ENCODE results near the gene COG4.
A peak's percentile ranks its signal among the peaks of the same experiment; 100 is the strongest.

Gene COG4

DNA sequence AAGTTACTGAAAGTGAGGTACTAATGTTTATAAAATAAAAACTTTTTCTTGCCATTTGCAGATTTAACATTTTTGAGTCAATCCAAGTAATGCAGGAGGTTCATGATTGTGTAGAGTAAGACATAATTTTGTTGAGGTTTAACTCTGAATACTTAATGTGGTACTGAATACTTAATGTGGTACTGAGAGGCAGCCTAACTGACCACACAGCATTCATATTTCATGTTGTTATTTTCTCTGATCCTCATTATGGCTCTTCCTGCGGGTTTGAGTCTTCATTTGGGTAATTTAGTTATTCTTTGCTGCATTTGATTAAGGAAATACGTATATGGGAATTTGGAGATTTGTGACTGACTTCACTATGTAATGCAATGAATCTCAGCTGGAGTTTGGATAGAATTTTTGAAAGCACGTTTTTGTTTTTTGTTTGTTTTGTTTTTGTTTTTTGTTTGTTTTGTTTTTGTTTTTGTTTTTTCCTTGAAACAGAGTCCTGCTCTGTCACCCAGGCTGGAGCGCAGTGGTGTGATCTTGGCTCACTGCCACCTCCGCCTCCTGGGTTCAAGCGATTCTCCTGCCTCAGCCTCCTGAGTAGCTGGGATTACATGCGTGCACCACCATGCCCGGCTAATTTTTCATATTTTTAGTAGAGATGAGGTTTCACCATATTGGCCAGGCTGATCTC is 4.1 kb upstream of the COG4 start:
- TF ChIP-seq, protein P1, sequence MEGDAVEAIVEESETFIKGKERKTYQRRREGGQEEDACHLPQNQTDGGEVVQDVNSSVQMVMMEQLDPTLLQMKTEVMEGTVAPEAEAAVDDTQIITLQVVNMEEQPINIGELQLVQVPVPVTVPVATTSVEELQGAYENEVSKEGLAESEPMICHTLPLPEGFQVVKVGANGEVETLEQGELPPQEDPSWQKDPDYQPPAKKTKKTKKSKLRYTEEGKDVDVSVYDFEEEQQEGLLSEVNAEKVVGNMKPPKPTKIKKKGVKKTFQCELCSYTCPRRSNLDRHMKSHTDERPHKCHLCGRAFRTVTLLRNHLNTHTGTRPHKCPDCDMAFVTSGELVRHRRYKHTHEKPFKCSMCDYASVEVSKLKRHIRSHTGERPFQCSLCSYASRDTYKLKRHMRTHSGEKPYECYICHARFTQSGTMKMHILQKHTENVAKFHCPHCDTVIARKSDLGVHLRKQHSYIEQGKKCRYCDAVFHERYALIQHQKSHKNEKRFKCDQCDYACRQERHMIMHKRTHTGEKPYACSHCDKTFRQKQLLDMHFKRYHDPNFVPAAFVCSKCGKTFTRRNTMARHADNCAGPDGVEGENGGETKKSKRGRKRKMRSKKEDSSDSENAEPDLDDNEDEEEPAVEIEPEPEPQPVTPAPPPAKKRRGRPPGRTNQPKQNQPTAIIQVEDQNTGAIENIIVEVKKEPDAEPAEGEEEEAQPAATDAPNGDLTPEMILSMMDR (conservative IDR thresholded peaks at IDR 0.05): no peak
- TF ChIP-seq ZFX (IDR thresholded peaks at IDR 0.05): no peak
- no peak overlapping the region for H3K27ac ChIP-seq

DNA sequence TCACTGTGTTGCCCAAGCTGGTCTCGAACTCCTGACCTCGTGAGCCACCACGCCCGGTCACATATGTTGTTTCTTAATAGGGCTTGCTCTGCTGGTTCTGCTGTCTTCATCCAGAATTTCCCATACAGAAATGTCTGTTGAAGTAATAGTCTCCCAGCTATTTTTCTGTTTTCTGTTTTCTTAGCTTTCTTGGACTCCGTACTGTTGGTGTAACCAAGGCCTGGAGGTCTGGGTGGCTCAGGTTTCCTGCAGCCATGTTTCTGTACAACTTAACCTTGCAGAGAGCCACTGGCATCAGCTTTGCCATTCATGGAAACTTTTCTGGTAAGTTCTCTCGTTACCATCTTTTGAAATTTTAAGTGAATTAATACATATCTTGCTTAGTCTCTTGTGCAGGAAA is 3.0 kb upstream of the COG4 start:
- TF ChIP-seq, protein P1 (conservative IDR thresholded peaks at IDR 0.05): no peak
- no peak for TF ChIP-seq ZFX (IDR thresholded peaks at IDR 0.05)
- H3K27ac ChIP-seq: no peak overlapping the region

DNA sequence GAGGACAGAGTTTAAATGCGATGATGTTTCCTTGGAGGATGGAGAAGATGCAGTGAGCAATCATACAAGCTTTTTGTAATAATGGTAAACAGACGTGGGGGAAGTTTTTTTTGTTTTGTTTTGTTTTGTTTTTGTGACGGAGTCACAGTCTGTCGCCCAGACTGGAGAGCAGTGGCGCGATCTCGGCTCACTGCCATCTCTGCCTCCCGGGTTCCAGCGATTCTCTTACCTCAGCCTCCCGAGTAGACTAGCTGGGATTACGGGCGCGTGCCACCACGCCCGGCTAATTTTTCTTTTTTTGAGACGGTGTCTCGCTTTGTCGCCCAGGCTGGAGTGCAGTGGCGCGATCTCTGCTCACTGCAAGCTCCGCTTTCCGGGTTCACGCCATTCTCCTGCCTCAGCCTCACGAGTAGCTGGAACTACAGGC is 1.1 kb upstream of the COG4 start:
- H3K27ac ChIP-seq: peak overlapping the region; percentile 93

DNA sequence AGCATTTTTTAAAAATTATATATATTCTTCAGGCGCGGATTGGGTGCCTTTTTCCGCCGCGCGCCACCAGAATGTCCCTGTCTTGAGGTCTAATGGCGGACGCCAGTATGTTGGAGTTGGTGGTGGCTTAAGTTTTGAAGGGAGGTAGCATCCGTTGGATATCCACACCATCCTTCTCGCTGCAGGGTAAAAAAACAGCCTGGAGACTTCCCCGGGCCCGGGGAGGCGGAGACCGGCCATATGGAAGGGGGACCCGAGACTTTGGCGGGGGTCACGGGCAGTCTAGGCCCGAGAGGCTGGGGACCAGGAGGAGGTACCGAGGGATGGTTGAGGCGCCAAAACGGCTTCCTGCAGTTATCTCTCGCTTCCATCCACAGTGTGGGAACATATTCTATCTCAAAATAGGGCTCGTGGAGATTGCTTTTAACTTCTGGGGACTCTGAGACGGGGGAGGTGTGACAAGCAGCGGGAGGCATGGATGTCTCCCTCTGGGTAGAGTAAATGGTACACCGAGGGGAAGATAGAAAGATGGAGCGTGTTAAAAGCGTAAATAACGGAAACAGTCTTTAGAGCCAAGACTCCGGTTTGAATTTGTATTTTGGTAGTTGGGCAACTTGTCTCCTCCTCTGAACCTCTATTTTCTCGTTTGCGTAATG is 517 bp upstream of the COG4 start, which contains the start of gene SF3B3:
Gene SF3B3, plus strand, starts transcription at position 74 of the 656 bp plus-strand sequence. CDS start 2,841 bp downstream, outside the sequence.
- TF ChIP-seq, protein P1 (conservative IDR thresholded peaks at IDR 0.05): no peak
- TF ChIP-seq ZFX (IDR thresholded peaks at IDR 0.05): peak; percentile 94
- peak within 1 kb of the TSS; percentile 93 for H3K27ac ChIP-seq

DNA sequence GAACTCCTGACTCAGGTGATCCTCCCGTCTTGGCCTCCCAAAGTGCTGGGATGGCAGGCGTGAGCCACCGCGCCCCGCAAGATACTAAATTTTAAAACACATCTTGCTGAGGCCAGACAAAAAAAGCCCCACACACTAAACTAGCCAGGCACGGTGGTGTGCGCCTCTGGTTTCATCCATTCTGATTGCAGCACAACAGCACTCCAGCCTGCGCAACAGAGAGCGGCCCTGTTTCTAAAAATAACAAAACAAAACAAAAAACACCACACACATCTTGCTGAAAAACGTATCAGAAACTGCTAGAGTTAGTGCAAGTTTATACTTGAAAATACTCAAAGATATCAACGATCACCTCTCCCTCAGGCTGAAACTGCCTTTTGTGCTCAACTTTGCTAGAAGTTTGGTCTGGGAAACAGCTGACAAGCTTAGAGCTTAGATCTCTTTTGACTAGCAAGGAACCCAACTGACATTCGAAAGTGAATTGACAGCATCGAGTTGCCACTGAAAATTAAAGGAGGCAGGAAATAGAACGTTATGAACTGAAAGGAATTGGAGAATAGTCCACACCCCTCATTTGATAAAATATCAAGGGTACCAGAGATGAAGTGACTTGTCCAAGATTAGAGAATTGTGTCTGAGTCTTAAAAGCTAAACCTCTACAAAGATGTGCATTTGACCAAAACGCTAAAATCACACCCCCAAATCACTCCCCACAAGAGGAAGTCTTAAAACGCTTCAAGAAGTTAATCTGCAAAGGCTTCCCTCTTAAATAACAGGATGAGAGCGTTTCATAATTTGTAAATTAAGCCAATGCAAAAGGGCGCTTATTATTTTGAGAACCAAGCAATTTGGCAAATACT is 908 bp downstream of the COG4 start:
- TF ChIP-seq ZFX (IDR thresholded peaks at IDR 0.05): no peak
- TF ChIP-seq, protein P1 (conservative IDR thresholded peaks at IDR 0.05): no peak
- H3K27ac ChIP-seq: peak overlapping the region; percentile 93

DNA sequence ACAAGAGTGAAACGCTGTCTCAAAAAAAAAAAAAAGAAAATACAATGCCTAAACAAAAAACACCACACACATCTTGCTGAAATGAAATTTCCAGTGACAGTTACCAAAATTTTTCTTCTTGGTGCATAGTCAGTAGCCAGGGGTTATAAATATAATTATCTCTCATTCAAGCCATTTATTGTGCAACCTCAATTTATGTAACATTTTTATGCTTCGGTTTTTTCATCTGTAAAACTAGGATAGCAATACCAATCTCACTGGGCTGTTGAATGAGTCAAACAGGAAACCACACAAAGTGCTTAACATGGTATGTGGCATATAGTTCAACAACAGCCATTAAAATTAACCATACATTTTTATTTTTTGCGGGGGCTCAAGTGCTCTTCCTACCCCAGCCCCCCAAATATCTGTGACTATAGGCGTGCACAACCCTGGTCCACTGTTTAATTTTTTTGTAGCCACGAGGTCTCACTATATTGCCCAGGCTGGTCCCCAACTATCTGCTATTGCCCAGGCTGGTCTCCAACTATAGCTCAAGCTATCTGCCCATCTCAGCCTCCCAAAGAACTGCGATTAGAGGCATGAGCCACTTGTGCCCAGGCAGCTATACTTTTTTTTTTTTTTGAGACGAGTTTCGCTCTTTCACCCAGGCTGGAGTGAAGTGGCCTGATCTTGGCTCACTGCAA is 2.6 kb downstream of the COG4 start:
- TF ChIP-seq, protein P1 (conservative IDR thresholded peaks at IDR 0.05): no peak
- no peak for TF ChIP-seq ZFX (IDR thresholded peaks at IDR 0.05)
- no peak overlapping the region for H3K27ac ChIP-seq

DNA sequence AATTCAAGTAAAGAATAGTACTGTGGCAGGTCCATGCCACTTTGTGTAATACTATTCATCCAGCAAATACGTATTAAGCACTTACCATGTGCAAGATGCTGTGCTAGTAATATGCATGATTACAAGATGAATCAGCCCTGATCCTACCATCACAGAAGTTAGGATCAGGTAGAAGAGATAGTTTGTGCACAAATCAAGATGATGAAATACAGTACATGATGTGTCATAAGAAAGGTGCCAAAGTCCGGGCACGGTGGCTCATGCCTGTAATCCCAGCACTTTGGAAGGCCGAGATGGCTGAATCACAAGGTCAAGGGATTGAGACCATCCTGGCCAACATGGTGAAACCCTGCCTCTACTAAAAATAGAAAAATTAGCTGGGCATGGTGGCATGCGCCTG is 10.9 kb downstream of the COG4 start:
- no peak for TF ChIP-seq ZFX (IDR thresholded peaks at IDR 0.05)
- TF ChIP-seq, protein P1 (conservative IDR thresholded peaks at IDR 0.05): no peak
- H3K27ac ChIP-seq: no peak overlapping the region

Measured in C4-2B (cell line).